ENCODE results near the gene C1QL3.

C1QL3 gene

DNA sequence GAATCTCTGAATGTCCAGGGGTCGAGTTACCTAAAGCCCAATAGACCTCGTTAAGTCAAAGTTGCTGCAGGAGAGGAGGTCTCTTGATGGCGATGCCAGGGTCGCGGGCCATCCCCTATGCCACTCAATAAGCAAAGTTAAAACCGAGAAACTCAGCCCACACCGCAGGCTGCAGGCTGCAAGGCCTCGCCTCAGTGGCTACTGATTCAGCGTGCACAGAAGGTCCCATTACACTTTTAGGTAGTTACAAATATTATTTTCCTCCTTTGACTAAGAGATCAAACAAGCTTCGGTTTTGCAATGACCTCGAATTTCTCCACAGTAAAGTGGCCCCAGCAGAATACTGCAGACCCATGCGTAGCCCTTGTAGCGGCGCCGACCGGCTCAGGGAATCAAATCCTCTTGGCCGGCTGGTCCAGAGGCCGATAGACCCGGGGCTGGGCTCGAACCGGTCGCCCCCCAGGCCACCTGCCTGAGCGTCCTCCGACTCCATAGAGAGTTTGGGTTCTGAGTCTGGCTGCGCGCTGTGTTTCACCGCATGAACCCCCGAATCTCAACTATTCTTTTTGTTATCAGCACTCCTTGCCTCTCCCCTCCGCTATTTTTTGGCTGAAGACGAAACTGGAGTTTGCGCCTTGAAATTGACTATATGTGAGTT is 2.3 kb downstream of the C1QL3 start:
- H3K36me3 Mint-ChIP-seq: peaks cover 7% of the 10 kb centered on the region
- peak overlapping the region; percentile 74 for H3K4me3 Mint-ChIP-seq
- H3K4me1 Mint-ChIP-seq: peaks cover 8% of the 10 kb centered on the region
- H3K9me3 Mint-ChIP-seq: no peaks in the 10 kb centered on the region
- ATAC-seq: no peak
- no peak overlapping the region for H3K27ac Mint-ChIP-seq
- DNase-seq (ENCODE audit: low spot score in 2 of 2): no peak

DNA sequence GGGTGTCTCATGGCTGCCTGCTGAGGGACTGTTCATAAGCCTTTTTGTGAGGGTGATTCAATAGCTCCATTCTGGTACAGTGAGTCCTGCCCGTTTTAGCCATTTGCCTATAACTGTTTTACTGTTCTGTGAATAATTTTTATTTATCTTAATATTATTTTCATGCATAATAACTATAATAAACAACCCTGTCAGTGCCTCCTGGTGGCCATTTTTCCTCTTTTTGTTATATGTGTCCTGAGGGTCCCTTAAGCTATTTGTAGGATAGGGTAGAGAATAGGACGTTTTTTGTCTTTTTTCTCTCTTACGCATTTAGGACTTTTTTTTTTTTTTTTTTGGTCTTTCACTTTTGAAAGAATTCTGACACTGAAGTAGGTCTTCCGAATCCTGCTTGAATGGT is 2.9 kb downstream of the C1QL3 start:
- Mint-ChIP-seq H3K9me3 (no peaks in the 10 kb centered on the region), H3K27ac (no peak overlapping the region), H3K4me1 (peaks cover 8% of the 10 kb centered on the region), H3K4me3 (peak overlapping the region; percentile 74), H3K36me3 (peaks cover 7% of the 10 kb centered on the region)
- no peak for DNase-seq (ENCODE audit: low spot score in 2 of 2)
- ATAC-seq: no peak

DNA sequence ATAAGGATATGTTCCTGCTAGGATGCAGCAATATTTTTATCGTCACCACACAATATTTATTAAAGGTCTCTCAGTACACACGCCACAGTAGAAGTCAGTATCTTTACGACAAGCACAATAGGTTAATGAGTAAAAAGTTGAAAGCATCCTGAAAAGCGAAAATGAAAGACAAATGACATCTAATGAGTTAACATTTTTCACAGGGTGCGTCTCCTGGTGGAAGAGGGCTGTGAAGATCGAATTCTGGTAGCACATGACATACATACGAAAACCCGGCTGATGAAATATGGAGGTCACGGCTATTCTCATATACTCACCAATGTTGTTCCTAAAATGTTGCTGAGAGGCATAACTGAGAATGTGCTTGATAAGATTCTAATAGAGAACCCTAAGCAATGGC is 10.8 kb downstream of the C1QL3 start:
- Mint-ChIP-seq H3K4me3 (no peak overlapping the region), H3K9me3 (no peaks in the 10 kb centered on the region), H3K36me3 (peaks cover 21% of the 10 kb centered on the region), H3K4me1 (no peaks in the 10 kb centered on the region), H3K27ac (no peak overlapping the region)
- ATAC-seq: no peak
- DNase-seq (ENCODE audit: low spot score in 2 of 2): no peak

DNA sequence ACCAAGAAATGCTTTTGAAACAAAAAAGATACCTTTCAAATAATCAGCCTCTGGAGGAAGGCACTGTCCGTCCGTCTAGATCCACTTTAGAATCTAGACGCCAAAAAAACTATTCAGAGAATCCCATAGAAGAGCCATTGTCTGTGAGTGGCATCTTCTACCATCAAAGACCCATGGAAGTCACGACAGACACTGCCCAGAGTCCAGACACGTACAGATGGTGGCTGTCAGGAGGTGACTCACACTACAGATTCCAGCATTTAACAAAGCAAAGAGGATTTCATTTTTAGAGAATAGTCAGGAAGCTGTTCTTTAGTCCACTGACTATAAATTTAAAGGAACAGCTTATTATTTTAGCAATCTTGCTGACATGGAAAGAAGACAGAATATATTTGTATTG is 11.7 kb downstream of the C1QL3 start:
- no peaks in the 10 kb centered on the region for H3K4me1 Mint-ChIP-seq
- H3K4me3 Mint-ChIP-seq: no peak overlapping the region
- H3K9me3 Mint-ChIP-seq: no peaks in the 10 kb centered on the region
- ATAC-seq (no peak), DNase-seq (ENCODE audit: low spot score in 2 of 2) (no peak)
- H3K36me3 Mint-ChIP-seq: peaks cover 21% of the 10 kb centered on the region
- no peak overlapping the region for H3K27ac Mint-ChIP-seq

DNA sequence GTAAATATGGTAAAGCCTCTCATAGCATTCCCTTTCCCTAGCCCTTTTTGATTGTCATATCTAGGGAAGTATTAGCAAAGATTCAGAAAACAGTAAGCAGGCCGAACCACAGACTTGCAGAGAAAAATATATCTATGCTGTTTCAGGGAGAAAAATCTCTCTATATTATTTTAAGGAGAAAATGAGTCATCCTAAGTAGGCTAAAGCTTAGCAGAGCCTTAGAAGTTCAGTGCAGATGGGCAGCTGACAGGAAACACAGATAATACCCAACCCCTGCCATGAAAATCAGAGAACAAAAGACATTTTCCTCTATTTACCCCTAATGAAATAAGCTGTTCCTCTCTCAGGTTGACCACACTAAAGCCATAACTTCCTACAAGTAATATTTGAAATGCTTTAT is 16.5 kb downstream of the C1QL3 start:
- H3K4me1 Mint-ChIP-seq: peaks cover 5% of the 10 kb centered on the region
- H3K36me3 Mint-ChIP-seq: peaks cover 5% of the 10 kb centered on the region
- H3K4me3 Mint-ChIP-seq: no peak overlapping the region
- ATAC-seq (no peak), DNase-seq (ENCODE audit: low spot score in 2 of 2) (no peak)
- H3K27ac Mint-ChIP-seq: no peak overlapping the region
- H3K9me3 Mint-ChIP-seq: no peaks in the 10 kb centered on the region

DNA sequence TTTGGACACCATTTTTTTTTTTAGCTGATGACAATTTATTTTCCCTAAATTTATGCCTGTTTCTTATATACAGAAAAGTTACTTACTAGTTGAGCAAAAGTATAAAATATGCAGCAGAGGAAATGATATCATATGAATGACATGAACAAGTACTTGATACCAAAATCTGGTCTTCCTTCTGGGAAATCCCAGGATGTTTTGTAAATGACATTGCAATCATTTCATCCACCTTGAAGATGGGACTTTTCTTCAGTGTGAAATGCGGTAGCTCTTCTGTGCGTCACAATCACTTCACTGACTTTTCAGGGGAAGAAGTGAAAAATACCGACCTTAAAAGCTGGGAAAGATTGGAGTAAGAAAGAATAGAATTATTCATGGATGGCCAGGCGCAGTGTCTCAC is 23.8 kb downstream of the C1QL3 start:
- ATAC-seq (no peak), DNase-seq (ENCODE audit: low spot score in 2 of 2) (no peak)
- Mint-ChIP-seq H3K36me3 (peaks cover 7% of the 10 kb centered on the region), H3K4me3 (no peak overlapping the region), H3K27ac (no peak overlapping the region), H3K9me3 (no peaks in the 10 kb centered on the region), H3K4me1 (peaks cover 11% of the 10 kb centered on the region)

DNA sequence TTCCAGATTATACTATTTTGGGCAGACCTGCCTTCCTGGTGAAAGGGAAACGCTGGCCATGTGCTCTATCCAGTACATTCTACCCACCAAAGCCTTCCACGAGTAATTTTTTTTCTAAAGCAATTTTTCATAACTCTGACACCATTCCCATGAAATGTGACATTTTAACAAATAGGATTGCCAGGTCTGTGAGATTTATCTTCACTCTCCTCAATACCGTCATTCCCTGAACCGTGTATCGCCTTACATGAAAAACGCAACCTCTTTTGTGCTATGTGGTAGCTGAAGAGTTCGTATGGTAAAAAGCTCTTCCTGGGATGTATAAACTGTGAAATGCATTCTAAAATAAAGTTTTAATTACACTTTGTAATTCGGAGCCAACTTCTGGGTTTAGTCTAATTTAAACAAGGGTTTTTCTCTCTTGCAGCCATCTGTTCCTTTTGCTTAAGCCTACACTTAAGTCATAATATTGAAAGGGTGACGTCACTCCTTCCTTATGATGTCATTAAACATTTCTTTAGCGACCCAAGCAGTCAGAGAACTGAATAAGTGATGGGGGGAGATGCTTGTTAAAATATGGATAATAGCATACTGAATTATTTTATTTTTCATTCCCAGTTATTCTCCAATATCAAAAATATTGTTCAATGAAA is 27.7 kb downstream of the C1QL3 start:
- no peak overlapping the region for H3K4me3 Mint-ChIP-seq
- no peaks in the 10 kb centered on the region for H3K9me3 Mint-ChIP-seq
- DNase-seq (ENCODE audit: low spot score in 2 of 2) (no peak), ATAC-seq (no peak)
- peaks cover 13% of the 10 kb centered on the region for H3K36me3 Mint-ChIP-seq
- peaks cover 11% of the 10 kb centered on the region for H3K4me1 Mint-ChIP-seq
- H3K27ac Mint-ChIP-seq: no peak overlapping the region

DNA sequence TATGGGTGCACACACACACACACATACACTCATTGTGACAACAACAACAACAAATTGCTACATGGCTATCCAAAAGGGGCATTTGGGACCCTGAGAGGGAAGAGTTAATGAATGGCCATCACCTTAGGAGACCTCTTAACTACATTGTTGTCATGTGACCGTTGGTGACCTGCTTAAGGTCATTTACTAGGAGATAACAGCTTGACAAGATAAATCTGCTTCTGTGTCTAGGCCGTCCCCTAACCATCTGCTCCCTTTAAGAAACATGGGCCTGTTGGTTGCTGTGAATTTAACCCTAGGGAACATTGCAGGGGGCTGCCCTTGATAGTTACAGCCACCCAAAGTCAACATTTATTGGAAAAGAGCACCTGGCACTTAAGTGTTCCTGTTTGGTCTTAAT is 29.7 kb downstream of the C1QL3 start:
- ATAC-seq: no peak

DNA sequence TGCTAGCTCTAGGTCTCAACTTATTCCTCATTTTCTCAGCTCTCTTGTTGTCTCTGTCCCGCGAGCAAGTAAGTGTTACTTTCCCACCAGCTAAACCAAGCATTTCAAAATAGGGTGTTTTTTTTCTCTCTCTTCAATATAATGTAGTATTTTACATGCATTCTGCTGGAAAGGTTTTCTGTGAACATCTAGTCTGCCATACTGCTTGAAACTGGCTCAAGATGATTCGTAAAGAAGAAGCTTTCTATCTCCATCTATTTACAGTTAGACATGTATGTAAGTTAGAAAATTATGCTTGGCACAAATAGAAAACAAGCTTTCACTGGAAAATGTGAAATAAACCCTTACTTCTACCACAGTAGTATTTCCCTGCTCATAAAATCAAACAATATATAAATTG is 31.2 kb downstream of the C1QL3 start:
- peaks cover 33% of the 10 kb centered on the region for H3K36me3 Mint-ChIP-seq
- H3K4me3 Mint-ChIP-seq: no peak overlapping the region
- H3K9me3 Mint-ChIP-seq: no peaks in the 10 kb centered on the region
- ATAC-seq (no peak), DNase-seq (ENCODE audit: low spot score in 2 of 2) (no peak)
- H3K4me1 Mint-ChIP-seq: no peaks in the 10 kb centered on the region
- no peak overlapping the region for H3K27ac Mint-ChIP-seq

More for the DNA sequence above, 29.7 kb downstream of the C1QL3 start:
- no peak for DNase-seq (ENCODE audit: low spot score in 2 of 2)
- Mint-ChIP-seq H3K9me3 (no peaks in the 10 kb centered on the region), H3K4me1 (peaks cover 6% of the 10 kb centered on the region), H3K36me3 (peaks cover 27% of the 10 kb centered on the region), H3K27ac (no peak overlapping the region), H3K4me3 (no peak overlapping the region)

DNA sequence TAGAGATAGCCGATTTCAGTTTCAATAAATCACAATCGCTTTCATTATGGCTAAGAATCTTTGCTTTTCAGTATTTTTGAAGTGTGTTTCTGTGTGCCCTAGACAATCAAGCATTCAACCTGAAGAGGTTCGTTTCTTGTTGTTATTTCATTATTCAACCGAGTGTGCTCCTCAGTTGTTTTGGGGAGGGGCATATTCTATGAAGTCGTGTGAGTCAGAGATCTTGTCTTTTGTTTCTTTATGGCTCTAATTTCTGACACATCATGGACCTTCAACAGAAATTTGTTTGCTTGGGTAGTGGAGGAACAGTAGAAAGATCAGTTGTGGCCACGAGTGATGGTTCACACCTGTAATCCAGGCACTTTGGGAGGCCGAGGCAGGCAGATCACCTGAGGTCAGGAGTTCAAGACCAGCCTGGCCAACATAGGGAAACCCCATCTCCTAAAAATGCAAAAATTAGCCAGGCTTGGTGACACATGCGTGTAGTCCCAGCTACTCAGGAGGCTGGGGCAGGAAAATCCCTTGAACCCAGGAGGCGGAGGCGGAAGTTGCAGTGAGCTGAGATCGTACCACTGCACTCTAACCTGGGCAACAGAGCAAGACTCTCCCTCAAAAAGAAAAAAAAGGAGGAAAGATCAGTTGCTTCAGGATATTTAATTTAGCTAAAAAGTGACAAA is 38.3 kb downstream of the C1QL3 start:
- no peak for DNase-seq (ENCODE audit: low spot score in 2 of 2)
- Mint-ChIP-seq H3K4me3 (no peak overlapping the region), H3K4me1 (no peaks in the 10 kb centered on the region), H3K27ac (no peak overlapping the region), H3K9me3 (no peaks in the 10 kb centered on the region), H3K36me3 (peaks cover 22% of the 10 kb centered on the region)
- no peak for ATAC-seq

DNA sequence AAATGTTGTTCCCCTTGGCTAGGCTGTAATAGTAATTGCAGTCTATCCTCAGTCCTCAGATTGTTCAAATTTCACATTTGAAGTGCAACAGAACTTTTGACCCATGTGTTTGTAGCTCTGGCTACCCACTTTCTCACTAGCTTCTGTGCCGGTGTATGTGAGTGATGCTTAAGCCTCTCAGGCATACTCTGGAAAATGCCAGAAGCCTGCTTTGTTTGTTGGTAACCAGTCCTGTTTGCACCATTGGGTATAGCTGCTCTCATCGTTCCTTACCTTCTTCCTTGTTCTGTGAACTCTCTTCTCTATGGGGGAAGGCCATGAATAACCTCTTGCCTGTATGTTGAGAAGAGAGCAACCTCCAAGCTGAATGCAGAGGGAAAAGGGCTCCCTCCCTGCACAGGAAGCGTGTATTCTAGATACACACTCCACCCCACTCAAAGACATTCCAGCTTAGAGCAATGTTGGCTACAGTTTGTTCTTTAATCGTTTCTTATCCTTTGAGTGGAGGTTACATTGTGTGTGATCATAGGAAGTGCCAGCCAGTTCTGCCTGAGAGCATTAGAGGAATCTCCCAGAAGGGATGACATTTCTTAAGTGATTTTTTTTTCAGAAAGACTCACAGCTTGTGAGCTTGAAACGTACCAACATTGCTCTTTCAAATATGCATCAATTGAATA is 40.5 kb downstream of the C1QL3 start:
- peaks cover 8% of the 10 kb centered on the region for H3K36me3 Mint-ChIP-seq
- DNase-seq (ENCODE audit: low spot score in 2 of 2): no peak
- H3K9me3 Mint-ChIP-seq: no peaks in the 10 kb centered on the region
- no peaks in the 10 kb centered on the region for H3K4me1 Mint-ChIP-seq
- ATAC-seq: no peak
- H3K4me3 Mint-ChIP-seq: no peak overlapping the region
- no peak overlapping the region for H3K27ac Mint-ChIP-seq

DNA sequence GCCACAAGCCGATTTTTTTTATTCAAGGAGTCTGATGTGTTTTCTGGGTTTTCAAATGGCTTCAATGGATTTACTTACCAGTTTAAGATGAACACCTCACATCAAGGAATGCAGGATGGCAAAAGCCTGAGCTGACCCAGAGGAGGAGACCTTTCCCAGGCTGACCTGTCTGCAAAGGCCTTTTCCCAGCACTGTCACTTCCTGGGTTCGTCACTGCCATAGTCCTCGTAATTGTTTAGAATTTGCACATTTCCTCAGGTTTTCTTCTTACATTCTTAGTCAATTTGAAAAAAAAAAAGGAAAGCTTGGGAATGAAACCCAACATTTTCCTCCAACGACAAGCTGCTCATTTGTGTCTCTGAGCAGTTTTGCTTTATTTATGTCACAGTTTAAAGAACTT is 42.9 kb downstream of the C1QL3 start:
- Mint-ChIP-seq H3K4me1 (no peaks in the 10 kb centered on the region), H3K36me3 (peaks cover 5% of the 10 kb centered on the region), H3K27ac (no peak overlapping the region), H3K9me3 (no peaks in the 10 kb centered on the region), H3K4me3 (no peak overlapping the region)
- no peak for ATAC-seq
- DNase-seq (ENCODE audit: low spot score in 2 of 2): no peak

DNA sequence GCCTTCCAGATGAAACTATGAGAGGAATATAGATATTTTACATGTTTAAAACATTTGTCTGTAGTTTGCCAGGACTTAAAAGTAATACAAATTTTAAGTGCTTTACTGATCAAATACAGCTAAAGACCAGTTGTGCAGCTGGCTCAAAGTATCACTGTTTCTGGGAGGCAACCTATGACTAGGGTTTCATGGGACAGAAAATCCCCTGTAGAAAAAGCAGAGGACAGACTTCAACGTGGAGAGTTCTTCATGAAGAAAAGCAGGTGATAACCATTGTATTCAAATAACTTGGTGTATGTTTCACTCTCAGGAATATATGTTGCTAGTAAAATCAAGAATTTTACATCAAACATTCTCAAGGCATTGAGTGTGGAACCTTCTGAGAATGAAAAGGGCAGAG is 43.9 kb downstream of the C1QL3 start:
- no peak overlapping the region for H3K4me3 Mint-ChIP-seq
- H3K27ac Mint-ChIP-seq: no peak overlapping the region
- no peaks in the 10 kb centered on the region for H3K4me1 Mint-ChIP-seq
- H3K36me3 Mint-ChIP-seq: no peaks in the 10 kb centered on the region
- H3K9me3 Mint-ChIP-seq: no peaks in the 10 kb centered on the region
- ATAC-seq (no peak), DNase-seq (ENCODE audit: low spot score in 2 of 2) (no peak)

DNA sequence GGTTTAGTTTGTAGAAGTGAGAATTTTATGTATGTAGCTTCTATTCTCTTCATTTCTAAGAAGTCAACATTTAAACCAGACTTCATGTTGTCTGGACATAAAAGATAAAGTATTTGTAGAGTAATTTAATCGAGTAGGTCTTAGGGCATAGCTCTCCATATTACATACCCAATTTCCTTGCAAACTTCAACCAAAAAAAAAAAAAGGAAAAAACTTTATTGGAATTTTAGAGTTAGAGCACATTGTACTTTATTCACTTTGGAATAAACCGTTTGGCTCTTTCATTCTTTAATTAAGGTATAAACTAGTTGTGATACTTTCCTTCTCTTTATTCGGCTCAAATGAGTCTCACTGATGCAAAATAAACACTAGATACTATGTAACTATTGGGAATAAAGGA is 48.9 kb downstream of the C1QL3 start:
- no peaks in the 10 kb centered on the region for H3K36me3 Mint-ChIP-seq
- ATAC-seq (no peak), DNase-seq (ENCODE audit: low spot score in 2 of 2) (no peak)
- no peak overlapping the region for H3K27ac Mint-ChIP-seq
- H3K4me3 Mint-ChIP-seq: no peak overlapping the region
- H3K9me3 Mint-ChIP-seq: no peaks in the 10 kb centered on the region
- H3K4me1 Mint-ChIP-seq: peaks cover 19% of the 10 kb centered on the region

DNA sequence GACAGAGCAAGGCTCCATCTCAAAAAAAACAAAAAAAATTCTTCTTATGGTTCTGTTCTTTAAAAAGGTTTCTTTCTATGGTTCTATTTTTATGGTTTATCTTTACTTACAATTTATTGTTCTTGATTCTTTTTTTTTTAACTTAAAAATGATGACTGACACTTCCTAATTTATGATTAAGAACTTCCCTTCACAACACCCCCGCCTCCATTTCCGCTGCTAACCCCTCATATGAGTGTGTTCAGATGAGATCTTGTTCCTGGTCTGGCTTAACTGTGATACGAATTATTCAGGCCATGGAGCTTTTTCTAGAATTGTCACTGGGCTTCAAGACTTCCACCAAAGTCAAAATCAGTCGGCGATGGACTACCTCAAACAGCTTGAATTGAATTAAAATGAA is 50.9 kb downstream of the C1QL3 start:
- ATAC-seq: peak; percentile 73
- H3K4me3 Mint-ChIP-seq: no peak overlapping the region
- H3K36me3 Mint-ChIP-seq: no peaks in the 10 kb centered on the region
- no peak for DNase-seq (ENCODE audit: low spot score in 2 of 2)
- peak overlapping the region; percentile 56 for H3K27ac Mint-ChIP-seq
- no peaks in the 10 kb centered on the region for H3K9me3 Mint-ChIP-seq
- H3K4me1 Mint-ChIP-seq: peaks cover 24% of the 10 kb centered on the region

DNA sequence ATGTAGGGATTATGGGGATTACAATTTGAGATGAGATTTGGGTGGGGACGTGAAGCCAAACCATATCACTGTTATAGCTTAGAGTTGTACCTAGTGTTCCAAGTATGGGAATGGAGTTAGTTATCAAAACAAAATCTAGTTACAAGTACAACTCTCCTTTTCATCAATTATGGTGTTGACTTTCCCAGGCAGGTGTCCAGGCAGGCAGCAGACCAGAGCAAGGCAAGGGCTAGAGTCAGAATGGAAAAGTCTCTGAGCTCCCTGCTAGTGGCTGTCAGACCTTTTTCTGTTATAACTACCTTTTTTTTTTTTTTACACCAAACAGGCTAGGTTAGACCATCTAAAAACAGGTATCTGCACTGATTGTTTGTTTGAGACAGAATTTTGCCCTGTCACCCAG is 55.7 kb downstream of the C1QL3 start:
- no peaks in the 10 kb centered on the region for H3K36me3 Mint-ChIP-seq

More for the DNA sequence above, 55.7 kb downstream of the C1QL3 start:
- H3K4me1 Mint-ChIP-seq: peaks cover 30% of the 10 kb centered on the region
- H3K9me3 Mint-ChIP-seq: no peaks in the 10 kb centered on the region
- no peak overlapping the region for H3K4me3 Mint-ChIP-seq
- DNase-seq (ENCODE audit: low spot score in 2 of 2) (no peak), ATAC-seq (no peak)
- no peak overlapping the region for H3K27ac Mint-ChIP-seq

Data from stimulated activated effector memory CD8-positive, alpha-beta T cell treated with anti-CD3 and anti-CD28 coated beads, Interleukin-12 subunit alpha, Interleukin-12 subunit beta, amount 100 ng/mL, for 72 hours (primary cell).